Stimulated activated CD8-positive, alpha-beta memory T cell treated with anti-CD3 and anti-CD28 coated beads, Interleukin-7, amount 100 ng/mL, for 1 hour (primary cell): ENCODE data around the gene TLE6.
"Not testable (repeated sequence)": the region's sequence is repeated elsewhere in the genome, so short reads cannot be mapped to it uniquely, and the experiment has no call there.

Experiments used
- DNase-seq, 2 donors: peaks; one replicate each; pipeline ENCODE4 v3.0.0-alpha.2; 2020; ENCODE audit warnings: low read depth in 2 of 2

The TLE6 gene

DNA sequence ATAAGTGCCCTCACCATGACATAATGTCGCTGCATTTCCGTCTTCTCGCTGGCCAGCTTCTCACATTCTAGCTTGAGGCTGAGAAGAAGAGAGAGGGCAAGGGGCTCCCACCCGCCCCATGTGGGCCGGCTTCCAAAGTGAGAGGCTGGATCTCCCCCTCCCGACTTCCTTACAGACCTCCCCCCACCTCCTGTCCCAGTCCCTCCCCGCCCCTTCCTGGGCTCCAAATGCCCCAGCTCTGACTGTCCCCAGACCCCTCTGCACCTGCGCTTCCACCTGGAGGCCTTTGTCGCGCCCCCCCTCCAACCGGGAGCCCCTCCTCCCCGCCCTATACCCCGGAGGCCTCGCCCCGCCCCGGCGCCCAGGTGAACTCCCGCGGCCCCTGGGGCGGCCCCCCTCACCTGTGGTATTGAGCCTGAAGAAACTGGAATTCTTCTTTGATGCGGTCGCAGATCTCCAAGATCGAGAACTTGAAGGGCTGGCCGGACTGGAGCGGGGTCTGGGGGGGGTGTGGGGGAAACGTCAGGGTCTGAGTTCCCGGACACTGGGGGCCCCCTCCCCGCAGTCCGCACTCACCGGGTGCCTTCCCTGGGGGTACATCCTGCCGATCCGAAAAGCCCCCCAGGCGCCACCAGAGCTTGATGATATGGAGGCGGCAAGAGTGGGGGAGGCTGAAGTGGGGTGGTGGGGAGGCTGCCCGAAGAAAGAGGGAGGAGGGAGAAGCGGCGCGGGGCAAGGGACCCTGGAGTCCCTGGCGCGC lies 51.1 kb downstream of the TLE6 start:
- DNase-seq = no peak

DNA sequence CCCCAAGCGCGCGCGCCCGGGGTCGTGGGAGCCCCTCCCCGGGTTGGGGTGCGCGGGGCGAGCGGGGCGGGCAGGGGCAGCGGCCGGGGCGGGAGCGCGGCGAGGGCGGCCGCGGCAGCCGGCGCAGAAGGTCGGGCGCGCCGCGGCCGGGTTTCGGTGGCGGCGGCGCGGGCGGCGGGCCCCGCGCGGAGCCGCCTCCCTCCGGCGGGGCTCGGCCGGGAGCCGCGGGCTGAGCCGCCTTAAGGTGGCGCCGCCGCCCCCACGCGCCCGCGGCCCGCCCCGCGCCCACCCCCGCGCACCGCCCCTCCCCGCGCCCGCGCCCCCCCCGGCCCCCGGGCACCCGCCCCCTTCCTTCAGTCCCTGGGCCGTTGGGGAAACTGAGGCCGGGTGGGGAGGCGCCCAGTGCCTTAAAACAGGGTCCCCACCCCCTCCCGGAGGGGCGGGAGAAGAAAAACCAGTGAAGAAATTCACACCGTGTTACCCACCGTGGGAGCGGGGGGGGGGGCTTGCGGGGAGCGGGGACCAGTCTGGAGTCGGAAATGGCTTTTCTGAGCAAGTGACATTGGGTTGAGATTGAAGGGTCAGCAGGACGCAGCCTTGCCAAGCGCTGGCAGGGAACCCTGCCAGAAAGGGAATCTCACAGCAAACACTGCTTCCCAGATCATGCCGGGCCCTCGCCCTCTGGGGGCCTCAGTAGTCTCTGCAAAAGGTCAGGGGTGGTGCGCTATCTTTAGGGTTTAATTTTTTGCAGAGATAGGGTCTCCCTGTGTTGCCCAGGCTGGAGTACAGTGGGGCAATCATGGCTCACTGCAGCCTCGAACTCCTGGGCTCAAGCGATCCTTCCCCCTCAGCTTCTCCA lies 51.9 kb downstream of the TLE6 start, which contains the start of gene TLE2:
Gene TLE2 (minus strand): TSS at position 216 of the 859 bp plus-strand sequence. CDS start 376 bp downstream, outside the sequence.
- DNase-seq = no peak

DNA sequence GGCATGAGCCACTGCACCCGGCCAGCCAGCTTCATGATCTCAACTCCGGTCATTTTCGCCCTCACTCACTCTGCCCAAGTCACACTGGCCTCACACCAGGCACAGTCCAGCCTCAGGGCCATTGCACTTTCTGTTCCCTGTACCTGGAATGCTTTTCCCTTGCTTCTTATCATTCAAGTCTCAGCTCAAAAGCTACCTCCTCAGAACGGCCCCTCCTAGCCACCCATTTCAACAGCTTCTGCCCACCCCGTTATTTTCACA lies 54.2 kb downstream of the TLE6 start:
- DNase-seq = no peak

GRCh38 chr19:3033595-3034405 lies 56.4 kb downstream of the TLE6 start:
- DNase-seq = no peak

- no peak for DNase-seq
These were observed 57.0 kb downstream of the TLE6 start for GRCh38 chr19:3034406-3034655.

DNA sequence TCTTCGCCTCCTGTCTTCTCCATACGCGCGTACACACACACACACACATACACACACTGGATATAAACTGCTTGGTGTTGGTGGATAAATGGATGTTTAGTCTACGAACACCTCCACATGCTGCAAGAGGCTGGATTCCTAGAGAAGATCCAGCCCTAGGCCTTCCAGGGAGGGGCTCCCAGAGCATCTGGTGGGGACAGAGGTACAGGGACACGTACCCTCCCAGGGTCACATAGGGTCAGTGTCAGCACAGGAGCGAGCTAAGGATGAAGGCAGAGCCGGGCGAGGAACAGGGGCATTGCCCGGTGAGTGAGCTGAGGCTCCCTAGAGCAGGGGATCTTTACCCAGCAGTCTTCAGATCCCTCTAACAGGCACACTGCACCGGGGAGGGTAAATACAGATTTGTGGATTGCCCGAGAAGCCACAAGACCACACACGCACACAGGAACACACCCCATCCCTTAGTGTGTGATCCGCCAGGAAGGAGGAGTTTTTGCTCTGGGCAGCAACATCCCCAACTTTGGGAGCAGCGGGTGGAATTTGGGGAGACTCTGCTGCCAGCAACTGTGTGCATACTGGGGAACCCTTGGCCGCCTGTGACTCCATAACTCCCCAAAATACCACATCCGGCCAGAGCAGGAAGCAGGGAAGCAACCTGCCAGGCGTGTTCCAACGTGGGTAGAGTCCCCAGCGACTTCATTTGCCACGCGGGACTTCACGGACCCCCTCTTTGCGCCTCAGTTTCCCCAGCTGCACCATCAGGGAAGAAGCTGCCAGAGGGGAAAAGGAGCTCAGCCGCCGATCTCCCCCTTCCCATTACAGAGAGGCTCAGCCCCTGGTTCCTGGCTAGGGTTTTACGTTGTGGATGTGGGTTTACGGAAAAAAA lies 57.5 kb downstream of the TLE6 start:
- DNase-seq = no peak

GRCh38 chr19:3035542-3036118 lies 58.3 kb downstream of the TLE6 start:
- peak; percentile 83 to 85 for DNase-seq

GRCh38 chr19:3036119-3036976 lies 59.0 kb downstream of the TLE6 start:
- DNase-seq = peak; percentile 48 to 62

GRCh38 chr19:3036977-3037544 lies 59.7 kb downstream of the TLE6 start:
- not testable (repeated sequence) for DNase-seq

DNA sequence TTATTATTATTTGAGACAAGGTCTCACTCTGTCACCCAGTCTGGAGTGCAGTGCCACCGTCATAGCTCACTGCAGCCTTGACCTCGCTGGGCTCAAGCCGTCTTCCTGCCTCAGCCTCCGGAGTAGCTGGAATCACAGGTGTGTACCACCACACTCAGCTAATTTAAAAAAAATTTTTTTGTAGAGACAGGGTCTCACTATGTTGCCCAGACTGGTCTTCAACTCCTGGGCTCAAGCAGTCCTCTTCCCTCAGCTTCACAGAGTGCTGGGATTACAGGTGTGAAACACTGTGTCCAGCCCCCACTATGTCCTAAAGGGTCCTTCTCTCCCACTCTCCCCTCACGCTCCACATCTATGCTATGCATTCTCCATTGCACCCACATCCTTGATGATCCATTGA lies 60.9 kb downstream of the TLE6 start:
- DNase-seq = no peak

DNA sequence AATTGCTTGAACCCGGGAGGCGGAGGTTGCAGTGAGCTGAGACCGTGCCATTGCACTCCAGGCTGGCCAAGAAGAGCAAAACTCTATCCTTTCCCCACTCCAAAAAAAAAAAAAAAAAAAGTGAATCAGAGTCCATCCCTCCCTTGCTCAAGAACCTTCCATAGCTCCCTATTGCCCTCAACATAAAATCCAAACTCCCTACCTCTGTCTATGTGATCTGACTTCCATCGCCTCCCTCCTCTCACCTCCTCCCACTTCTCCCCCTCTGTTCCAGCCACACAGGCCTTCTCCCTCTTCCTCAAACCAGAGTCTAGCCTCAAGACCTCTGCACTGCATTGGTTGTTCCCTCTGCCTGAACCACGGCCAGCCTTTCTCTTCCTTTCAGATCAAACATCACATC lies 61.8 kb downstream of the TLE6 start:
- DNase-seq = no peak

DNA sequence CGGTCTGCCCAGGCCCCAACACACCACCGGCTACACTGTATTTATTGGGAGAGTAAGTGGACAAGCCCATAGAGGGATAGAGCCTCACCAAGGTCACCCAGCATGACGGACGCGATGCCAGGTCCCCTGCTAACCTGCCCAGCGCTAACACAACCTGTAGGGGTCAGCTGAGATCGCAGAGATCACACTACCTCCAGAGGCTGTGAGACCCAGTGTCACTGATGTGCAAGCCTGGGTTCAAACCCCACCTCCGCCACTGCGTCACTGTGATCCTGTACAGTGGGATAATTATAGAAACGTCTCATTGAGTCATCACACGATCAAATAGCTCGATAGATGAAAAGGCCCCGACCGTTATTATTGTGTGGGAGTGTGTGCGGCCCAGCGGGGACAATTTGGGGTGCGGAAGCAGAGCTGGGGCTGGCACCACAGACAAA lies 62.3 kb downstream of the TLE6 start:
- DNase-seq = no peak

- no peak for DNase-seq
These were observed 64.0 kb downstream of the TLE6 start for GRCh38 chr19:3041327-3041726.

- no peak for DNase-seq
These were observed 64.6 kb downstream of the TLE6 start for GRCh38 chr19:3041761-3042620.

- no peak for DNase-seq
These were observed 65.4 kb downstream of the TLE6 start for GRCh38 chr19:3042621-3043267.
